Measurements from ENCODE around the gene OR2D2.

DNA sequence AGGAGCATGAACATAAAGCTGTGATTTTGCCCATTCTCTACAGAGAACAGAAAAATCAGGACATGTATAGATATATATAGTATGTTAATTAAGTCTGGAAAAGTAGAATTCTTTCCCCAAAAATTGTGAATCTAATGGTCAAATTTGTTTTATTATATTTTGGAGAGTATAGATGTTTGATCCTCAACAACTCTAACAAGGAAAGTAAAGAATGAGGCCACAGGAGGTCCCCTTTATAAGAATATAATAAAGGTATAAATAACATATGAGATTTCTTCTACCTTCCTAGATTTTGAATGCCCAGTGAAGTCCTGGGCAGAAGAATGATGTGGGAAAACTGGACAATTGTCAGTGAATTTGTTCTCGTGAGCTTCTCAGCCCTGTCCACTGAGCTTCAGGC lies 16.0 kb downstream of the OR2D2 start, which contains the start of gene OR10A4:
- TF ChIP-seq, protein P1, sequence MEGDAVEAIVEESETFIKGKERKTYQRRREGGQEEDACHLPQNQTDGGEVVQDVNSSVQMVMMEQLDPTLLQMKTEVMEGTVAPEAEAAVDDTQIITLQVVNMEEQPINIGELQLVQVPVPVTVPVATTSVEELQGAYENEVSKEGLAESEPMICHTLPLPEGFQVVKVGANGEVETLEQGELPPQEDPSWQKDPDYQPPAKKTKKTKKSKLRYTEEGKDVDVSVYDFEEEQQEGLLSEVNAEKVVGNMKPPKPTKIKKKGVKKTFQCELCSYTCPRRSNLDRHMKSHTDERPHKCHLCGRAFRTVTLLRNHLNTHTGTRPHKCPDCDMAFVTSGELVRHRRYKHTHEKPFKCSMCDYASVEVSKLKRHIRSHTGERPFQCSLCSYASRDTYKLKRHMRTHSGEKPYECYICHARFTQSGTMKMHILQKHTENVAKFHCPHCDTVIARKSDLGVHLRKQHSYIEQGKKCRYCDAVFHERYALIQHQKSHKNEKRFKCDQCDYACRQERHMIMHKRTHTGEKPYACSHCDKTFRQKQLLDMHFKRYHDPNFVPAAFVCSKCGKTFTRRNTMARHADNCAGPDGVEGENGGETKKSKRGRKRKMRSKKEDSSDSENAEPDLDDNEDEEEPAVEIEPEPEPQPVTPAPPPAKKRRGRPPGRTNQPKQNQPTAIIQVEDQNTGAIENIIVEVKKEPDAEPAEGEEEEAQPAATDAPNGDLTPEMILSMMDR (conservative IDR thresholded peaks at IDR 0.05; ENCODE audit: low read depth, low read length), result no peak
- TF ChIP-seq, protein P2, sequence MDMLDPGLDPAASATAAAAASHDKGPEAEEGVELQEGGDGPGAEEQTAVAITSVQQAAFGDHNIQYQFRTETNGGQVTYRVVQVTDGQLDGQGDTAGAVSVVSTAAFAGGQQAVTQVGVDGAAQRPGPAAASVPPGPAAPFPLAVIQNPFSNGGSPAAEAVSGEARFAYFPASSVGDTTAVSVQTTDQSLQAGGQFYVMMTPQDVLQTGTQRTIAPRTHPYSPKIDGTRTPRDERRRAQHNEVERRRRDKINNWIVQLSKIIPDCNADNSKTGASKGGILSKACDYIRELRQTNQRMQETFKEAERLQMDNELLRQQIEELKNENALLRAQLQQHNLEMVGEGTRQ (IDR thresholded peaks at IDR 0.05; ENCODE audit: low read depth, low read length), result no peak
- no peak for TF ChIP-seq CHD1 (IDR thresholded peaks at IDR 0.05; ENCODE audit: low read depth, low read length)
- TF ChIP-seq RAD21 (IDR thresholded peaks at IDR 0.05; ENCODE audit: low read length), result no peak
- TF ChIP-seq POLR2A (IDR thresholded peaks at IDR 0.05; ENCODE audit: low read depth, low read length), result no peak
- no peak for TF ChIP-seq SMC3 (IDR thresholded peaks at IDR 0.05; ENCODE audit: low read depth, low read length)
- TF ChIP-seq CEBPB (IDR thresholded peaks at IDR 0.05; ENCODE audit: low read depth, low read length), result no peak
- TF ChIP-seq RCOR1 (IDR thresholded peaks at IDR 0.05; ENCODE audit: insufficient replicate concordance, low read length), result no peak
- TF ChIP-seq MXI1 (IDR thresholded peaks at IDR 0.05; ENCODE audit: borderline replicate concordance, low read depth, low read length), result no peak
- TF ChIP-seq FOS (IDR thresholded peaks at IDR 0.05; ENCODE audit: low read depth, low read length), result no peak
- TF ChIP-seq RFX5 (IDR thresholded peaks at IDR 0.05; ENCODE audit: low read depth, low read length), result no peak
- TF ChIP-seq MAFK (IDR thresholded peaks at IDR 0.05; ENCODE audit: low read depth, low read length), result no peak

Data from IMR-90 (cell line).